Hippocampal formation (tissue), 2 donors: Measurements from ENCODE around the gene SIAH3.
A peak's percentile ranks its signal among the peaks of the same experiment; 100 is the strongest.

Experiments used
- DNase-seq, 2 donors: peaks; one replicate each; lab custom pipeline; 2025; lab: John Stamatoyannopoulos, UW

SIAH3 gene

DNA sequence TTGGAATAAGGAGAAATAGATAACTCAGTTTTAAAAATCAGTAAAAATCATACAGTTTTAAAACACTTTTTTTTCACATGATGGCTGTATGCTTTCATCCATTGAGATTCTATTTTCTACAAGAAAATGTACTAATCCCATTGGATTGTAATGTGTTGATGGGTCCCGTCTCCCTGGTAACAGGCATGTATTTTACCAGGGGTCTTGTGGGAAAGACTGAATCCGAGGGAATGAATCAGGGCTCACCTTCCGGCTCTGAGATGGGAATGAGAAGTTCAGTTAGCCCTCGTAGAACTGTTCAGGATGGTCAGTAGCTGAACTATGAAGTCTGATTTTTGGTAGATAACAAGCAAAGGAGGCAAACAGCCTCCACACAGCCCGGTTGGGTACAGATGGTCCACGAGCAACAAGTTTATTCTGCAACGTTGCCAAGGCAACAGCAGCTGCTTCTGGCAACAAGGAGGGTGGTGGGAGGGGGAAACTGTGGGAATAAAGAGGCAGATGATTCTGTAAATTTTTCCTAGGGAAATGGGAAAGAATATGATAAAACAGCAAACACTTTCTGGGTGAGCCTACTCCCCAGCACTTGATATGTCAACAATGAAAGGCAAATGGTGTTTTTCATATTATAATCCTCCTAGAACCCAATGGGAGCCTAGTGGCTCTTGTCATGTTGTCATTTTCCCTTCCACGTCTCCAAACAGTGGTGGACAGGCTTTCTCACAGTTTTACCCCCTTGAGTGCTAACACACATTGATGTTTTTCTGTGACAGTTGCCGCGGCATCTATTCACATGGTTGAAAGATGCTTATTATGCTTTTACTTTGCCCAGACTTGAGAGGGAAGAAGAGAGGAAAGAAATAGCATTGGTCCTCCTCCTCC is 12.4 kb upstream of the SIAH3 start:
- DNase-seq = peak; percentile 17 to 24

DNA sequence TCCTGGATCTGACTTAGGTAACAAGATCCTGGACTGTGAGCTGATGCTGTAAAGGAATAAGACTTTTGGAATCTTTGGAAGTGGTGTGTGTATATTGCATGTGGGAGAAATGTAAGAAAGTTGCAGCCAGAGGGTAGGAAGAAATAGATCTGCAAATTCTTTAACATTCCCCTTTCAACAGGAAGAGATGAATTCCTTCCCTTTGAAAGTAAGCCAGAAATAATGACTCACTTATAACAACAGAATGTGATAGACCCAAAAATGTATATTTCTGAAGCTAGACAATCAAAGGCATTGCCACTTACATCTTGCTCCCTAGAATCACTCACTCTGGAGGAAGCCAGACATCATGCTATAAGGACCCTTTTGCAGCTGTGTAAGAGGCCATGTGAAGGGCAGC is 9.8 kb upstream of the SIAH3 start:
- DNase-seq = no peak

GRCh38 chr13:45860240-45860639 is 8.7 kb upstream of the SIAH3 start:
- DNase-seq = no peak

DNA sequence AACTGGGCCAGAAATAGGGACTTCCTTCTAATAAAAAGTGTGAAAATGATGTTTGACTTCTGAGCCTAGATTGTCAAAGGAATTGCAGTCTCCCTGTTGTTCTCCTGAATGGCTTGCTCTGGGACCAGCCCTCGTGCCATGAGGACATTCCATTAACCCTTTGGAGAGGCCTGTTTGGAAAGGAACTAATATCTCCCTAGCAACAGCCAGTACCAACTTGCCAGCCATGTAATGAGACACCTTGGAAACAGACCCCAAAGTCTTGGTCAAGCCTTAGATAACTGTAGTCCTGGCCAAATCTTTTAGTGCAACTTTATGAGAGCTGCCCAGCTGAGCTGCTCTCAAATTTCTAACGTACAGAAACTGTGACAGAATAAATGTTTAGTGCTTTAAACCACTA is 8.2 kb upstream of the SIAH3 start:
- DNase-seq = no peak

DNA sequence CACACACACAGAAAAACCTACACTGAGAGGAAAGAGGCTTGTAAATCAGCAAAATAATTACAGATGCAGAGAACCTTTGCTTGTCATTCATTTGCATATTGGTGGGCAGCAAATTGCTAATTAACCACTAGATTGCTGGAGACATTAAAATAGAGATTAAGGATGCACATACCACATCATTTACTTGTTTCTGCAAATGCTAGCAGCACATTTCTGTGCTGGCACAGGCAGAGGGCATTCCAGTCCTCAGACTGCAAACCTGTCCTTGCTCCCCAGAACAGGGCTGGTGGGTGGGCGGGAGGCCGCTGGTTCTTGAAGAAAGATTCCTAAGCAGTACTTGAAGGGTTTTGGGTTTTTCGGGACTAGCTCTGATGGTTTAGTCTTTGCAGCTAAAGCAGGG is 941 bp upstream of the SIAH3 start:
- no peak for DNase-seq

GRCh38 chr13:45851956-45852355 is 403 bp upstream of the SIAH3 start:
- no peak for DNase-seq

DNA sequence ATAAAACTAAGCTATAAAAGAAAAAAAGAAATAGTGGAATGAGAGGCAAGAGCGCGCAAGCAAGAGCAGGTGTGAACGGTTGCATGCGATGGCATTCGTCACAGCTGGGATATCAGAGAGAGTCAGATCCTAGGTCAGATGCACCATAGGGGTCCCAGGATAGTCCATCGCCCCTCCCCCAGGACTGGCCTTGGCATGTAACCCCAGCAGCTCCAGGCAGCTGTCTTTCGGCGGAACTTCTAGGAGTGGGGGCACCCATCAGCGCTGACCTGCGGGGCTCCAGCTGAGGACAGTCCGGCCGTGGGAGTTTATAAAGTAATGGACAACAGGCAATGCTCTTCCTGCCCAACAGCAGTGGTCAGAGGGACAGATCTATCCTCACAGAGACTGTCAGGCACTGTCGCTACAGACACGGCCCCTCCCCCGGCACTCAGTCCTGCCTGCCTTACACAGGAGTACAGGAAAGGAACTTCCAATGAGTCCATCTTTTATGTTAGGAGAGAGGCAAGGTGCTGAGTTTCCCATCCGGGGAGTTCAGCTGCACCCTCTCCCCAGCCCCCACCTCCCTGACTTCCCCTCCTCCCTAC is 1.4 kb downstream of the SIAH3 start:
- DNase-seq = no peak

- no peak for DNase-seq
These were observed 2.1 kb downstream of the SIAH3 start for GRCh38 chr13:45849408-45849807.

GRCh38 chr13:45847554-45848224 is 3.9 kb downstream of the SIAH3 start:
- no peak for DNase-seq

- no peak for DNase-seq
These were observed 4.9 kb downstream of the SIAH3 start for GRCh38 chr13:45846681-45847080.

DNA sequence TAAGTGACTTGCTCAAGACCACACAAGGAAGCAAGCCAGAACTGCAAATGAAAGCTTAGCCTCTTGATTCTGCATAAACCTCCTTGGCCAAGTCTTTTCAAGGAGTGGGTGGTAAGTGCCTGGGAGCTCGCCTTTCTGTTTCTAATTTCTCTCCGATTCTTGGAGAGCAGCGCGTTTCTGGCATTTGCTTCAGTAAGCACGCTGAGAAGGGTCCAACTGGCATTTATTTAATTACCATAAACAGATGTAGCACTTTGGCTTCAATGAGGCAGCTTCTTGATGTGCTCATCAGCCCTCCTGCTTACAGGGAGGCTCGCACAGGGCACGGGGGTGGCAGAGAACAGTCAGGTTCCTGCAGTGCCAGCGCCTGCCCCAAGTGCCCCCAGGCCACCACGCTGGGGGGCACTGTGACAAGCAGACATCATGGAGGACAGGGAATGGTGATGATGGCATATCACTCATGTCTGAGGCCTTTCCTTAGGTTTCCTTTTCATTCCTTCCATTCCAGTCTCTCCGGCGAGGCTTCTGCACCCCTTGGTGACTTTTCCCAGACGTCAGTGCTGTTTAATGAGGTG is 13.3 kb downstream of the SIAH3 start:
- peak in 1 of 2 donors; percentile 38 for DNase-seq

- DNase-seq = no peak
These were observed 14.4 kb downstream of the SIAH3 start for GRCh38 chr13:45837111-45837510.

DNA sequence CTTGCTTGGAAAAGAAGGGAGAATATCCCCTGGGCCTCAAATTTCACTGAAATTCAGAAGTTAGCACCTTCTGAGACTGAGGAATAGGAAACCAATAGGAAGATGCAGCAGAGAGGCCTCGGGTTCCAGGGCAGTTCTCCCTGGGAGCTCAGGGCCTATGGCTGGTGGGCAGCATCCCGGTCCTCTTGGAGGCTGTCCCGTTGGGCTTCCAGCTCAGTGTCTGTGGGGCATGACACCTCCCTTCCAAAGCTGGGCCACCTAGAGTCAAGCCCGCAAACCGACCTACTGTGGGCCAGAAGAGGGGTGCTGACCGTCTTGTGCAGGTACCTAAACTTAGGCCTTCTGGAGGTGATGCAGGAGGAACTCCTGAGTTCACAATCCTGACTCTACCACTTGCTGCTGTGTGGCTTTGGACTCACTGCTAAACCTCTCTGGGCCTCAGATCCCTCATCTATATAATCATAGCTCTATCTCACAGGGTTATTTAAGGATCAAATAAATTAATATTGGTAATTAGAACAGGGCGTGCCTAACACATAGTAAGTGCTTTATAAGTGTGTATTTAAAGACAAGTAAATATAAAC is 17.1 kb downstream of the SIAH3 start:
- DNase-seq = no peak

GRCh38 chr13:45833663-45834375 is 17.7 kb downstream of the SIAH3 start:
- peak in 1 of 2 donors; percentile 20 for DNase-seq

DNA sequence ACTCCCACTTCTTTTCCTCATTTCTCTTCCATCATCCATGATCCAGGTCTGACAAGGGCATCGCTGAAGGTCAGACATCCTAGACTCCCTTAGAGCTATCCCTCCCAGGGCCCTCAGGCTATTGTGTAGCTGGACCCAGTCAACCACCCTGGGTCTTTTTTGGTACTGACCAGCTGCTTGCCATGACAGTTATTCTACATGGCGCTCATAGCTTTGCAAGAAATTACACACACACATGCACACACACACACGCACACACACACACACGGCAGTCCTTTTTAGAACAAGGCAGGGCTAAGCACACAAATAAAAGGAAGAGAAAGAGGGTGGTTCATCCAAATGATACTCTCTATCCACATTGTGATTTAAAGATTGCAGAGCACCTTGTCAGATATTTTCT is 18.3 kb downstream of the SIAH3 start:
- no peak for DNase-seq

DNA sequence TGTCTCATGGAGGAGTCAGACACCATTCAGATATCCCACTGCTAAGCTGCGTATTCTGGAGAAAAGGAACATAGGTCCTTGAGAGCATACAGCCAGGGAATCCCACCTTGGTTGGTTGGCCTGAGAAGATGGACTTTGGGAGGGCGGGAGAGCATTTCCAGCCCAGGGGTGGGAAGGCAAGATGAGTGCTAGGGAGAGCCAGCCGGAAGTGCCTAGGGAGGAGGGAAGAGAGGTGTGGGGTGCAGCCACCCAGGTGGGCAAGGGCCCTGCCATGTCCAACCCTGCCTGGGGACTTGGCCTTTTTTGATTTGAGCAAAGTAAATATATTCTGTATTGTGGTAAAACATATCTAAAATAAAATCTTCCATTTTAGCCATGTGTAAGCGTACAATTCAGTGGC is 19.7 kb downstream of the SIAH3 start:
- DNase-seq = no peak

DNA sequence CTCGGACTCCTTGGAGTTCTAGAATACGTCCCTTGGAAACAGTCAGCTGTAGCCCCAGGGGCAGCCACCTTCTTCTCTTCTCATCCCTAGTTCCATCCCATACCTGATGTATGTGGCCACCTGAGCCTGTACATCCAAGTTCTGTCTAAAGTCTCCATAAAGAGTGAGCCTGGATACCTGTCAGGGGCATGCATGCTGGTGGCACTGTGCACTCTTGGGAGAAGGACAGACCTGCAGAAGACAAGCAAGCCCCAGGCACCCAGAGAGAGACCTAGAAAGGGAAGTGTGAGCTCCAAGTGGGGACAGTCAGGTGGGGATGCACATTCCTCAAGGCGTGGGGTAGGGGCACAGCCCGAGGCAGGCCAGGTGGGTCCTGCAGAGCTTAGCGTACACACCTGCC is 21.4 kb downstream of the SIAH3 start:
- no peak for DNase-seq

DNA sequence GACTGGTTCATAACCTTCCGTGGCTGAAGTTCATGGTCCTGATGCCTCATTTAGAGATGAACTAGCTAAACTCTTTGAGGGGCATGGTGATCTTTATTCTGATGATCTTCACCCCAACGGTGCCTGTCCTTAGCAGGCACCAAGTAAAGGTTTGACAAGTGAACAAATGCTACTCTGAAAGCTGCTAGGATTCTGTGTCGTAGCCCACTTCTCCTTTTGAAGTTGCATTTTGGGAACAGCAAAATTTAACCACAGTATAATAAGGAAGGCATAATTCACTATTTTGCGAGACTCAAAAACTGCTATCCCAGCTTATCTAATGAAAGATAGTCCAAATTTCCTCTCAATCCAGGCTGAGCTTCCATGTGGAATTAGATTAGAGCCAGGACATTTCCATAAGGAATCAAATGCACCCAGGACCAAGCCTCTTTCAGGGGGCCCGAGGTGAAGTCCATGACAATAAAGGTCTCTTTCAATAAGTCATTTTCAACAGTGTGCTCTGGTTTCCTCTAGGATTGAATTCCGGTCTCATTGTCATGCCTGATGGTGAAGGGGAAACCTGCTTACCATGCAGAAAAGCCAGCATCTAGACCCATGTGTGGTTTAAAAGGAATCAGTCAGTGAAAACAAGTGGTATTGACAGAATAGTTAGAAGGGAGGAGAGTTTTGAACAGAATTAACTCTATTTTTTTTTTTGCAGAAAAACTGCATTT is 23.1 kb downstream of the SIAH3 start:
- no peak for DNase-seq

DNA sequence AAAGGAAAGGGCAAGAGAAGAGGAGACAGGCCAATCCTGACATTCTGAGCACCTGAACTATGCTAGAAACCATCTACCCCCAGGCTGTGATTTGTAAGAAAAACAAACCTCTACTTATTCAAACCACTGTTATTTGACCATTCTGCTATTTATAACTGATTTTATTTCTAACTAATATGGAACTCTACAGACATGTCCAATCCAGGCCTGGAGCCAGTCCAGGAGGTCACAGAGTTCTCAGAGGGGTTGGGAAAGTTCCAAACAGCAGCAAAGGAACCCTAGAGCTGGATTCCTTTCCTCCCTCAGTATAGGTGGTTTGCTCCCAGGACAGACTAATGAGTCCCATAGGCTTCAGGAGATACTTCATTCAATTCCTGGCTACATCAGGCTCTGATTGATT is 24.2 kb downstream of the SIAH3 start:
- no peak for DNase-seq

- DNase-seq = no peak
These were observed 24.8 kb downstream of the SIAH3 start for GRCh38 chr13:45826731-45827130.

GRCh38 chr13:45825387-45825650 is 26.2 kb downstream of the SIAH3 start:
- no peak for DNase-seq
